ENCODE data around the gene SOX30.

- TF ChIP-seq CTCF (IDR thresholded peaks at IDR 0.05) (no peak), POLR2A (IDR thresholded peaks at IDR 0.05) (no peak)
Measured at GRCh38 chr5:157650991-157651611, 1.1 kb downstream of the SOX30 start.
